Type B pancreatic cell (in vitro differentiated cells): ENCODE measurements around the gene MRPL28. TPM values are rescaled to one million over a fixed set of nuclear protein-coding genes. Genes with fewer than 3 reads are reported as not detected.
A peak's percentile ranks its signal among the peaks of the same experiment; 100 is the strongest.

ENCODE experiments used
- DNase-seq: peaks from one replicate; pipeline ENCODE4 v3.0.0; 2021; ENCODE audit warnings: mixed read lengths; ENCODE audit not compliant: unreplicated experiment; ENCODE audit errors: extremely low spot score
- H3K27ac Mint-ChIP-seq: 2 replicates; pipeline ENCODE4 v1.8.0; 2021; ENCODE audit warnings: mild to moderate bottlenecking, mixed read lengths
- H3K27me3 Mint-ChIP-seq: 2 replicates; pipeline ENCODE4 v1.8.0; 2021; ENCODE audit warnings: mixed read lengths
- H3K36me3 Mint-ChIP-seq: 2 replicates; pipeline ENCODE4 v1.8.0; 2021; ENCODE audit warnings: mixed read lengths
- H3K4me1 Mint-ChIP-seq: one replicate; pipeline ENCODE4 v1.8.0; 2021; ENCODE audit warnings: mixed read lengths; ENCODE audit not compliant: unreplicated experiment
- H3K4me3 Mint-ChIP-seq: 2 replicates; pipeline ENCODE4 v1.8.0; 2021; ENCODE audit warnings: mild to moderate bottlenecking, mixed read lengths
- H3K9me3 Mint-ChIP-seq: 2 replicates; pipeline ENCODE4 v1.8.0; 2021; ENCODE audit warnings: mixed read lengths
- CTCF ChIP-seq: fragments of 200-600 bp; sonication (generic); conservative IDR thresholded peaks from 2 replicates; pipeline ENCODE4 v1.5.0; 2021; ENCODE audit warnings: antibody characterized with exemption, mild to moderate bottlenecking
- total RNA-seq: library from RNA; stranded (reverse); gene quantifications from 2 replicates; pipeline ENCODE4 v1.2.1, GENCODE V29; 2021; ENCODE audit warnings: low replicate concordance

The MRPL28 gene
- total RNA-seq, 1 donor from 2014 or later = 75.3 TPM

GRCh38 chr16:399340-400019, 29.1 kb upstream of the MRPL28 start:
- Mint-ChIP-seq H3K9me3 (no peaks in the 10 kb centered on the region), H3K4me3 (peak overlapping the region; percentile 63), H3K27me3 (no peaks in the 10 kb centered on the region), H3K27ac (no peak overlapping the region), H3K4me1 (peaks cover 12% of the 10 kb centered on the region), H3K36me3 (no peaks in the 10 kb centered on the region)
- TF ChIP-seq CTCF = no peak
- no peak for DNase-seq

DNA sequence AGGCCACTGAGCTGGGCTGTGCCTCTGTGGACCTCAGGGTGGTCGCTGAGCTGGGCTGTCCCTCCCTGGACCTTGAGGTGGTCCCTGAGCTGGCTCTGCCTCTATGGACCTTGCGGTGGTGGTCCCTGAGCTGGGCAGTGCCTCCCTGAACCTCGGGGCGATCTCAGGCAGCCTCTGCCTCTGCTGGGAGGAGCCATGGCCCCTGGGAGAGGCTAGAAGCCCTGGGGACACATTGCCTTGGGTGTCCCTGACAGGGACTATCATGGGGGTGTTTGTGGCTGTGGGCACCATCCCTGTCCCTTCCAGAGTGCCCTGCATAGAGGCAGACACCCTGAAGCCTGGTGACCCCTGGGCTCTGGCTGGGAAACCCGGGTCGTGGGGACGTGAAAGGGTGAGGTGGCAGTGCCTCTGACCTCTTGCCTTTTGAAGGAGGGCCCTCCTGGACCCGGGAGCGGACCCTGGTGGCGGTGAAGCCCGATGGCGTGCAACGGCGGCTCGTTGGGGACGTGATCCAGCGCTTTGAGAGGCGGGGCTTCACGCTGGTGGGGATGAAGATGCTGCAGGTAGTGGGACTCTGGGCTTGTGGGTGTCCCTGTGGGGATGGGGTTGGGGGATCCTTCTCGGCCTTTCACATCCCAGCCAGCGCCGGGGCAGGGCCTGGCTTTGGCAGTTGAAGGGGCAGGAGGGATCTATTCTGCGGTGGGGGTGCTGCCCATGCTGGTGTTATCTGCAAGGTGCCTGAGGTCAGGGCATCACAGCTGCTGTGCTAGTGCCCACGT, 28.4 kb upstream of the MRPL28 start:
- no peaks in the 10 kb centered on the region for H3K9me3 Mint-ChIP-seq
- peak overlapping the region; percentile 80 for H3K4me3 Mint-ChIP-seq
- TF ChIP-seq CTCF = no peak
- H3K27ac Mint-ChIP-seq = peak overlapping the region; percentile 72
- no peaks in the 10 kb centered on the region for H3K36me3 Mint-ChIP-seq
- H3K4me1 Mint-ChIP-seq = peaks cover 12% of the 10 kb centered on the region
- no peaks in the 10 kb centered on the region for H3K27me3 Mint-ChIP-seq
- no peak for DNase-seq

DNA sequence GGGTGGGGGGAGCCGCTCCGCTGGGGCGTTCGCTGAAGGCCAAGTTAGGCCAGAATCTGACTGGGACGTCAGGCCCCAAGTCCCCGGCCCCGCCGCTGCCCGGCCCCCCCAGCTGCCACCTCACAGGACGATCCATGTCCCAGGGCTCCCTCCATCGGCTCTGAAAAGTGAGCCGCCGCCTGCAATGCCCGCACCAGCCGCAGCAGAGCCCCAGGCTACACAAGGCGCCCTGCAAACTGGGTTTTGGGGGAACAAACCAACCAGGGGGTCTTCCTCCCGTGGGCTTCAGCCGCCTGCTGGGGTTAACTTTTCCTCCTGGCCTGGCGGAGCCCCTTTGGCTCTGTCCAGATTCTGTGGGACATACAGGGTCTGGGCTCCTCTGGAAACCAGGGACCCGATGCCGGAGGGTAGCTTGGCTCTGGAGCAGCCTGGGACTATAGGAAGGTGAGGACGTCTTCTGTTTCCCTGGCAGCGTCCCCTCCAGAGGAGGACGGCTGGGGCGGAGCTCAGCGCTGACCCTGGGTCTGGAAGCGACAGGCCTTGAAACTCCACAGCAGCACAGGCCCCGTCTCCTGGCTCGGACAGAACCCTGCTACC, 27.5 kb upstream of the MRPL28 start:
- H3K4me1 Mint-ChIP-seq = peaks cover 12% of the 10 kb centered on the region
- DNase-seq = no peak
- no peaks in the 10 kb centered on the region for H3K36me3 Mint-ChIP-seq
- no peaks in the 10 kb centered on the region for H3K9me3 Mint-ChIP-seq
- peak overlapping the region; percentile 80 for H3K4me3 Mint-ChIP-seq
- peak overlapping the region; percentile 72 for H3K27ac Mint-ChIP-seq
- TF ChIP-seq CTCF = peak; percentile 70
- no peaks in the 10 kb centered on the region for H3K27me3 Mint-ChIP-seq

DNA sequence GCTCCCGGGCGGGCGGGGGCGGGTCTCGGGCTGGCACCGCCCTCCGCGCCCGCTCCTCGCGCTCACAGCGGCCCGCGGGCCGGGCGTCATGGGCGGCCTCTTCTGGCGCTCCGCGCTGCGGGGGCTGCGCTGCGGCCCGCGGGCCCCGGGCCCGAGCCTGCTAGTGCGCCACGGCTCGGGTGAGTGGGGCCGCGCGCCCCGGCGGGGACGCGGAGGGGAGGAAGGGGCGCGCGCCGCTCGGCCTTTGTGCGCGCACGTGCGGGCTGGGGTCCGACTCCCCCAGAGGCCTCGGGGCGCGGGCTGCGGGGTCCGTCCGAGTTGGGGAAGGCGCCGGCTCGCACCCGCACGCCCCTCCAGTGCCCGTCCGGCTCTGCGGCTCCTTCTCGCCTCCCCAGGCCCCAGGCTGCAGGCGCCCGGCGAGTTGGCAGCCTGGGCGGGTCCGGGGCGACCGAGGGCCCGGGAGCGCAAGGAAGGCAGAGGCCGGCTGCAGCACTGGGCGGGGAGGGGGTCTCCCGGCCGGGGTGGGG, 26.9 kb upstream of the MRPL28 start, which contains the start of gene NME4:
NME4 (plus strand) TSS at position 65 of the 527 bp plus-strand sequence; CDS start at position 89, 24 bp downstream.
- Mint-ChIP-seq H3K9me3 (no peaks in the 10 kb centered on the region), H3K4me3 (peak within 1 kb of the TSS; percentile 95), H3K27ac (peak within 1 kb of the TSS; percentile 95), H3K4me1 (peaks cover 12% of the 10 kb centered on the region), H3K36me3 (no peaks in the 10 kb centered on the region), H3K27me3 (no peaks in the 10 kb centered on the region)
- no peak for TF ChIP-seq CTCF
- DNase-seq = no peak

GRCh38 chr16:396605-397004, 26.3 kb upstream of the MRPL28 start:
- no peak for TF ChIP-seq CTCF
- no peaks in the 10 kb centered on the region for H3K9me3 Mint-ChIP-seq
- H3K27me3 Mint-ChIP-seq = no peaks in the 10 kb centered on the region
- H3K27ac Mint-ChIP-seq = peak overlapping the region; percentile 95
- H3K4me1 Mint-ChIP-seq = peaks cover 12% of the 10 kb centered on the region
- peak overlapping the region; percentile 95 for H3K4me3 Mint-ChIP-seq
- H3K36me3 Mint-ChIP-seq = no peaks in the 10 kb centered on the region
- DNase-seq = no peak
